Measurements from ENCODE around the gene C2orf72.

C2orf72 gene

DNA sequence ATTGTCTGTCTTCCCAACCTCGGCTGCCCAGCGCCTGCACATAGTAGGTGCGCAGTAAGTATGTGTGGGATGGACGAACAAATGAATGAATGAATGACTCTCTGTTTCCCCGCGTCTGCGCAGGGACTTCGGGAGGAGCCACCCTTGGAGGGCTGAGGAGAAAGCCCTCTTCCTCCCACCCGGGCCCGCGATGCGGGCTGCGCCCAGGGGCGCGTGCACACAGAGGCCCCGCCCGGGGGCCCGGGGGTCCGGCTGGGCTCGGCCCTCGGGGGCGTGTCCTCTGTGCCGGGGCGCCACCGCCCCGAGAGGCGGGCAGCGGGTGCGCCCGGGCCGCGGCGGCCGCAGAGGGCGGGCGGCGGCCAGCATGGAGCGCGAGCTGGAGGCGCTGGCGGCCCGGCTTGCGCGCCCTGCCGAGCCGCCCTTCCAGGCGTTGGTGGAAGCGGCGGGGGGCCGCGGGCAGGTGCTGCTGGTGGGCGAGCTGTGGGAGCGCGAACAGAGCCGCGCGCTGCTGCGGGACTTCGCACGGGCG, at the start of gene C2orf72:
TSS of gene C2orf72 (plus strand) at position 322 of the 529 bp plus-strand sequence. CDS start at position 365, 43 bp downstream.
- TF ChIP-seq MAX (IDR thresholded peaks at IDR 0.05; ENCODE audit: low read depth, low read length) (no peak), MYC (IDR thresholded peaks at IDR 0.05; ENCODE audit: low read depth, low read length) (no peak)
- no peak within 1 kb of the TSS for H3K4me3 ChIP-seq (ENCODE audit: low read depth, low read length)
- peak; percentile 47 for DNase-seq (ENCODE audit: low read depth)

DNA sequence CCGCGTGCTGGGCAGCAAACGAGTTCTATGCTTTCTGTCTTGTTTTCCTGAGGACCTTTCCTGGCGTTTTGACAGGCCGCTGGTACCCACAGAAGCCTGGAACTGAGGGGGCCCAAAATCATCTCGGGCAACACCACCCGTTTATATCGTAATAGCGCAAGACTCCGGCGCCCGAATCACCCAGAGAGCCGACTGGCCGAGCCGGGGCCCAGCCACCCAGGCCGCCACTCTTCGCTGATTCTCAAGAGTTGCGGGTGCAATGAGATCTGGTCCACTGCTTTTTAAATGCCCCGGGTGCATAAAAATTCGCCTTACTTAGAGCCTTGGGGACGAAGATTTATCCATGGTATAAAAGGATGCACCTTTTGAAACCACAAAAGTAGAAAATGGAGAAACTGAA, 47.6 kb upstream of the C2orf72 start:
- no peak for TF ChIP-seq MAX (IDR thresholded peaks at IDR 0.05; ENCODE audit: low read depth, low read length)
- TF ChIP-seq MYC (IDR thresholded peaks at IDR 0.05; ENCODE audit: low read depth, low read length), result no peak
- TF ChIP-seq POLR2A (IDR thresholded peaks at IDR 0.05; ENCODE audit: extremely low read depth, insufficient read length), result no peak
- TF ChIP-seq, protein P1, sequence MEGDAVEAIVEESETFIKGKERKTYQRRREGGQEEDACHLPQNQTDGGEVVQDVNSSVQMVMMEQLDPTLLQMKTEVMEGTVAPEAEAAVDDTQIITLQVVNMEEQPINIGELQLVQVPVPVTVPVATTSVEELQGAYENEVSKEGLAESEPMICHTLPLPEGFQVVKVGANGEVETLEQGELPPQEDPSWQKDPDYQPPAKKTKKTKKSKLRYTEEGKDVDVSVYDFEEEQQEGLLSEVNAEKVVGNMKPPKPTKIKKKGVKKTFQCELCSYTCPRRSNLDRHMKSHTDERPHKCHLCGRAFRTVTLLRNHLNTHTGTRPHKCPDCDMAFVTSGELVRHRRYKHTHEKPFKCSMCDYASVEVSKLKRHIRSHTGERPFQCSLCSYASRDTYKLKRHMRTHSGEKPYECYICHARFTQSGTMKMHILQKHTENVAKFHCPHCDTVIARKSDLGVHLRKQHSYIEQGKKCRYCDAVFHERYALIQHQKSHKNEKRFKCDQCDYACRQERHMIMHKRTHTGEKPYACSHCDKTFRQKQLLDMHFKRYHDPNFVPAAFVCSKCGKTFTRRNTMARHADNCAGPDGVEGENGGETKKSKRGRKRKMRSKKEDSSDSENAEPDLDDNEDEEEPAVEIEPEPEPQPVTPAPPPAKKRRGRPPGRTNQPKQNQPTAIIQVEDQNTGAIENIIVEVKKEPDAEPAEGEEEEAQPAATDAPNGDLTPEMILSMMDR (IDR thresholded peaks at IDR 0.05; ENCODE audit: low read depth, low read length), result no peak
- DNase-seq (ENCODE audit: low read depth), result no peak
- no peak overlapping the region for H3K4me3 ChIP-seq (ENCODE audit: low read depth, low read length)

- H3K4me3 ChIP-seq (ENCODE audit: low read depth, low read length), result no peak overlapping the region
- TF ChIP-seq, protein P1 (IDR thresholded peaks at IDR 0.05; ENCODE audit: low read depth, low read length), result no peak
- TF ChIP-seq POLR2A (IDR thresholded peaks at IDR 0.05; ENCODE audit: extremely low read depth, insufficient read length) (no peak), MYC (IDR thresholded peaks at IDR 0.05; ENCODE audit: low read depth, low read length) (no peak), MAX (IDR thresholded peaks at IDR 0.05; ENCODE audit: low read depth, low read length) (no peak)
- DNase-seq (ENCODE audit: low read depth), result no peak
Observed at GRCh38 chr2:230990131-230990898, 47.0 kb upstream of the C2orf72 start.

DNA sequence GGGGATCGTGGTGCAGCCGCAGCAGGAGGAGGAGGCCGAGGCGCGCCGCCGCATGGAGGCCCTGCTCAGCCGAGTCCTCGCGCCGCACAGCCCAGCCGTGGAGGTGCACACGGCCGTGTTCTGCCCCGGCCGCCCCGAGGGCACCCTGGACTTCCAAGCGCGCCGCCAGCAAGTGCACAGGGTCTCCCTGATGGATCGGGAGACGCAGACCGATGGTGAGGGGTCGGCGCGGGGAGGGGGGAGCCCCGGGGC, 46.5 kb upstream of the C2orf72 start:
- TF ChIP-seq MYC (IDR thresholded peaks at IDR 0.05; ENCODE audit: low read depth, low read length) (no peak), POLR2A (IDR thresholded peaks at IDR 0.05; ENCODE audit: extremely low read depth, insufficient read length) (no peak), MAX (IDR thresholded peaks at IDR 0.05; ENCODE audit: low read depth, low read length) (no peak)
- TF ChIP-seq, protein P1 (IDR thresholded peaks at IDR 0.05; ENCODE audit: low read depth, low read length), result no peak
- H3K4me3 ChIP-seq (ENCODE audit: low read depth, low read length), result no peak overlapping the region
- no peak for DNase-seq (ENCODE audit: low read depth)

GRCh38 chr2:230991598-230991997, 45.7 kb upstream of the C2orf72 start:
- no peak overlapping the region for H3K4me3 ChIP-seq (ENCODE audit: low read depth, low read length)
- TF ChIP-seq, protein P1 (IDR thresholded peaks at IDR 0.05; ENCODE audit: low read depth, low read length), result no peak
- TF ChIP-seq MYC (IDR thresholded peaks at IDR 0.05; ENCODE audit: low read depth, low read length) (no peak), POLR2A (IDR thresholded peaks at IDR 0.05; ENCODE audit: extremely low read depth, insufficient read length) (no peak), MAX (IDR thresholded peaks at IDR 0.05; ENCODE audit: low read depth, low read length) (no peak)
- DNase-seq (ENCODE audit: low read depth), result no peak

GRCh38 chr2:230995821-230996220, 41.5 kb upstream of the C2orf72 start, which contains the start of gene SPATA3:
SPATA3 (plus strand) TSS chr2:230996121; CDS start chr2:230996234, 113 bp downstream.
- TF ChIP-seq POLR2A (IDR thresholded peaks at IDR 0.05; ENCODE audit: extremely low read depth, insufficient read length) (no peak), MYC (IDR thresholded peaks at IDR 0.05; ENCODE audit: low read depth, low read length) (no peak), MAX (IDR thresholded peaks at IDR 0.05; ENCODE audit: low read depth, low read length) (no peak)
- TF ChIP-seq, protein P1 (IDR thresholded peaks at IDR 0.05; ENCODE audit: low read depth, low read length), result no peak
- DNase-seq (ENCODE audit: low read depth), result no peak
- H3K4me3 ChIP-seq (ENCODE audit: low read depth, low read length), result no peak within 1 kb of the TSS

Data from NB4 (cell line).